Endodermal cell (in vitro differentiated cells): ENCODE measurements around the gene TMEM185A. TPM values are rescaled to one million over a fixed set of nuclear protein-coding genes. Genes with fewer than 3 reads are reported as not detected.
"Not testable (repeated sequence)": the region's sequence is repeated elsewhere in the genome, so short reads cannot be mapped to it uniquely, and the experiment has no call there.

ENCODE experiments used
- DNase-seq: peaks from one replicate; pipeline ENCODE4 v3.0.0-alpha.2; 2017
- H3K27ac ChIP-seq: 2 replicates; pipeline ENCODE4 v1.5.1; 2013; ENCODE audit warnings: mild to moderate bottlenecking, low read depth, low read length, moderate library complexity
- H3K27me3 ChIP-seq: 2 replicates; pipeline ENCODE4 v1.6.1; 2013; ENCODE audit warnings: mild to moderate bottlenecking, low read length, moderate library complexity; ENCODE audit not compliant: insufficient read depth, control insufficient read depth, poor library complexity, severe bottlenecking
- H3K36me3 ChIP-seq: 2 replicates; pipeline ENCODE4 v1.7.0; 2013; ENCODE audit warnings: mild to moderate bottlenecking, low read length, moderate library complexity; ENCODE audit not compliant: control insufficient read depth, insufficient read depth
- H3K4me1 ChIP-seq: one replicate; pipeline ENCODE4 v1.7.0; 2013; ENCODE audit warnings: low read length; ENCODE audit not compliant: control insufficient read depth, insufficient read depth
- H3K4me3 ChIP-seq: 2 replicates; pipeline ENCODE4 v1.5.1; 2013; ENCODE audit warnings: mild to moderate bottlenecking, low read length, moderate library complexity
- H3K9ac ChIP-seq: 2 replicates; pipeline ENCODE4 v1.6.1; 2013; ENCODE audit warnings: mild to moderate bottlenecking, low read length, moderate library complexity; ENCODE audit not compliant: poor library complexity, severe bottlenecking; ENCODE audit errors: extremely low read depth
- H3K9me3 ChIP-seq: 2 replicates; pipeline ENCODE4 v1.6.1; 2013; ENCODE audit warnings: mild to moderate bottlenecking, low read length, moderate library complexity; ENCODE audit not compliant: control insufficient read depth
- H3K27ac Mint-ChIP-seq: 2 replicates; pipeline ENCODE4 v1.8.0; 2020; ENCODE audit warnings: mixed read lengths
- H3K27me3 Mint-ChIP-seq: 2 replicates; pipeline ENCODE4 v1.8.0; 2021; ENCODE audit warnings: mild to moderate bottlenecking, mixed read lengths; ENCODE audit not compliant: insufficient read depth
- H3K36me3 Mint-ChIP-seq: 2 replicates; pipeline ENCODE4 v1.8.0; 2020; ENCODE audit warnings: low read depth, mixed read lengths
- H3K4me1 Mint-ChIP-seq: 2 replicates; pipeline ENCODE4 v1.8.0; 2020; ENCODE audit warnings: mixed read lengths
- H3K4me3 Mint-ChIP-seq: 2 replicates; pipeline ENCODE4 v1.8.0; 2020; ENCODE audit warnings: mild to moderate bottlenecking, moderate library complexity, mixed read lengths
- H3K9me3 Mint-ChIP-seq: 2 replicates; pipeline ENCODE4 v1.8.0; 2020; ENCODE audit warnings: mild to moderate bottlenecking, mixed read lengths
- CTCF ChIP-seq: fragments of 200-600 bp; sonication (generic); conservative IDR thresholded peaks from 2 replicates; pipeline ENCODE4 v1.5.0; 2021; ENCODE audit warnings: antibody characterized with exemption, mild to moderate bottlenecking
- WGBS, 2 experiments: methylation state at CpG; one replicate each; pipeline versions ENCODE4 v1.1.5 to v1.1.7; 2013; ENCODE audit warnings: missing lambda C conversion rate in 2 of 2, mixed read lengths in 1 of 2; ENCODE audit not compliant: insufficient coverage in 1 of 2, insufficient read length in 1 of 2; 5-methylcytosine and 5-hydroxymethylcytosine counted together
- total RNA-seq, 2 donors: library from RNA; stranded (reverse); fragmentation: NEBNext Ultra II Directional in 1 of 2; extraction: Animal tissue kit (Norgen Biotek cat#: 25700) in 1 of 2; gene quantifications; 2 replicates in 1 of 2; 3 replicates in 1 of 2; pipeline ENCODE4 v1.2.1, GENCODE V29; 2021

TMEM185A gene
- total RNA-seq, 2 donors from 2014 or later = 60.1 to 66.3 TPM

- TF ChIP-seq CTCF = peak; percentile 41
- 29% methylated on average over 3 of the region's 11 CpGs; no CpG with 5 or more reads in 1 of the 2 experiments for WGBS, 2 experiments
- peaks cover 12% of the 10 kb centered on the region for H3K9me3 Mint-ChIP-seq
- H3K4me3 Mint-ChIP-seq, H3K4me1 Mint-ChIP-seq, H3K27ac Mint-ChIP-seq, H3K9me3 ChIP-seq, H3K4me1 ChIP-seq, H3K27ac ChIP-seq, H3K27me3 Mint-ChIP-seq, H3K9ac ChIP-seq, DNase-seq, H3K36me3 Mint-ChIP-seq, H3K4me3 ChIP-seq, H3K27me3 ChIP-seq: not testable (repeated sequence)
- peaks cover 15% of the 10 kb centered on the region for H3K36me3 ChIP-seq
Observed at GRCh38 chrX:149598603-149599002, 33.0 kb downstream of the TMEM185A start.

- H3K9me3 Mint-ChIP-seq, H3K36me3 ChIP-seq, H3K4me1 Mint-ChIP-seq, DNase-seq, H3K9ac ChIP-seq, H3K4me3 Mint-ChIP-seq, H3K27ac Mint-ChIP-seq, H3K9me3 ChIP-seq, H3K36me3 Mint-ChIP-seq, H3K27me3 ChIP-seq, H3K4me1 ChIP-seq, H3K27ac ChIP-seq, H3K27me3 Mint-ChIP-seq, H3K4me3 ChIP-seq: not testable (repeated sequence)
- no CpG with 5 or more reads among the region's 7 CpGs for WGBS, 2 experiments
Observed at GRCh38 chrX:149595943-149596342, 35.6 kb downstream of the TMEM185A start.

- not testable (repeated sequence) for H3K4me1 ChIP-seq, H3K4me3 Mint-ChIP-seq, H3K27me3 ChIP-seq, H3K9ac ChIP-seq, H3K9me3 ChIP-seq, H3K27ac Mint-ChIP-seq, H3K9me3 Mint-ChIP-seq, H3K27ac ChIP-seq, H3K36me3 Mint-ChIP-seq, H3K4me3 ChIP-seq, DNase-seq, H3K4me1 Mint-ChIP-seq, H3K36me3 ChIP-seq, H3K27me3 Mint-ChIP-seq
- no CpG with 5 or more reads among the region's 17 CpGs for WGBS, 2 experiments
Observed at GRCh38 chrX:149595214-149595613, 36.4 kb downstream of the TMEM185A start, which contains the start of gene HSFX2. Gene HSFX2 (minus strand): TSS chrX:149595314. CDS start chrX:149594700, 614 bp downstream.

GRCh38 chrX:149590993-149591392, 40.6 kb downstream of the TMEM185A start:
- not testable (repeated sequence) for H3K4me3 ChIP-seq, H3K27ac ChIP-seq, H3K36me3 Mint-ChIP-seq, H3K4me1 Mint-ChIP-seq, H3K27me3 Mint-ChIP-seq, H3K9me3 ChIP-seq, H3K9me3 Mint-ChIP-seq, H3K4me3 Mint-ChIP-seq, H3K9ac ChIP-seq, DNase-seq, H3K36me3 ChIP-seq, H3K27ac Mint-ChIP-seq, H3K4me1 ChIP-seq, H3K27me3 ChIP-seq
- no CpG with 5 or more reads among the region's 7 CpGs for WGBS, 2 experiments

- H3K36me3 ChIP-seq, H3K4me1 Mint-ChIP-seq, H3K9me3 ChIP-seq, H3K27me3 ChIP-seq, H3K9ac ChIP-seq, DNase-seq, H3K27me3 Mint-ChIP-seq, H3K27ac ChIP-seq, H3K4me3 Mint-ChIP-seq, H3K4me3 ChIP-seq, H3K9me3 Mint-ChIP-seq, H3K4me1 ChIP-seq, H3K36me3 Mint-ChIP-seq, H3K27ac Mint-ChIP-seq: not testable (repeated sequence)
- WGBS, 2 experiments = no CpG with 5 or more reads among the region's 12 CpGs
Observed at GRCh38 chrX:149587359-149587758, 44.2 kb downstream of the TMEM185A start, which contains the start of gene MAGEA9B. Gene MAGEA9B (minus strand): TSS chrX:149587459. CDS start chrX:149583179, 4,280 bp downstream.

GRCh38 chrX:149585631-149586030, 46.0 kb downstream of the TMEM185A start:
- not testable (repeated sequence) for H3K27me3 ChIP-seq, H3K9me3 ChIP-seq, H3K36me3 ChIP-seq, H3K27me3 Mint-ChIP-seq, H3K4me1 ChIP-seq, H3K9me3 Mint-ChIP-seq, H3K4me3 Mint-ChIP-seq, H3K9ac ChIP-seq, H3K4me3 ChIP-seq, H3K36me3 Mint-ChIP-seq, H3K27ac Mint-ChIP-seq, DNase-seq, H3K4me1 Mint-ChIP-seq, H3K27ac ChIP-seq
- 100% methylated on average over 3 of the region's 17 CpGs; no CpG with 5 or more reads in 1 of the 2 experiments for WGBS, 2 experiments
